ENCODE measurements around the gene POLR3GL. TPM values are rescaled to one million over a fixed set of nuclear protein-coding genes. Genes with fewer than 3 reads are reported as not detected.

POLR3GL gene
- total RNA-seq, 1 experiment from 2014 or later = 8.5 TPM

GRCh38 chr1:145990249-145990855 lies 25.9 kb downstream of the POLR3GL start:
- POLR2A ChIA-PET (ENCODE audit: low non-redundant PET) = no interaction called here
- no peak for TF ChIP-seq EZH2 (IDR thresholded peaks at IDR 0.05; ENCODE audit: borderline replicate concordance, low read depth, low read length, poor library complexity, severe bottlenecking)
- no peak for TF ChIP-seq CTCF (conservative IDR thresholded peaks at IDR 0.05; ENCODE audit: low read depth, low read length)
- no peak overlapping the region for H3K4me3 ChIP-seq (ENCODE audit: low read depth, low read length, poor library complexity, severe bottlenecking)
- intact Hi-C loops (cut with micrococcal nuclease; ENCODE audit: unreplicated experiment) = no loop called here
- H3K4me1 ChIP-seq (ENCODE audit: insufficient read depth, low read length, poor library complexity, severe bottlenecking) = peaks cover 29% of the 10 kb centered on the region
- no peak for DNase-seq (ENCODE audit: low spot score)
- peaks cover 40% of the 10 kb centered on the region for H3K36me3 ChIP-seq (ENCODE audit: insufficient read depth, low read length, poor library complexity, severe bottlenecking)
- no TSS peak for BruUV-seq (replicated peaks)
- CTCF ChIA-PET = no interaction called here
- no peaks in the 10 kb centered on the region for H3K9me3 ChIP-seq (ENCODE audit: low read depth, low read length, poor library complexity, severe bottlenecking)
- no peaks in the 10 kb centered on the region for H3K27me3 ChIP-seq (replicated peaks; ENCODE audit: insufficient read depth, low read depth, low read length, poor library complexity)
- no peak overlapping the region for H3K27ac ChIP-seq (ENCODE audit: low read depth, low read length, poor library complexity, severe bottlenecking)

GRCh38 chr1:145991735-145992412 lies 27.4 kb downstream of the POLR3GL start:
- BruUV-seq (replicated peaks) = no TSS peak
- ChIA-PET CTCF (interaction anchor here (0.6 kb wide), 1 partner anchor 145 kb away, joined by 3 read pairs; no protein-coding TSS in a partner anchor), POLR2A (ENCODE audit: low non-redundant PET) (no interaction called here)
- Histone ChIP-seq H3K9me3 (ENCODE audit: low read depth, low read length, poor library complexity, severe bottlenecking) (no peaks in the 10 kb centered on the region), H3K4me3 (ENCODE audit: low read depth, low read length, poor library complexity, severe bottlenecking) (peak overlapping the region; percentile 67), H3K4me1 (ENCODE audit: insufficient read depth, low read length, poor library complexity, severe bottlenecking) (peaks cover 21% of the 10 kb centered on the region), H3K27me3 (replicated peaks; ENCODE audit: insufficient read depth, low read depth, low read length, poor library complexity) (no peaks in the 10 kb centered on the region), H3K27ac (ENCODE audit: low read depth, low read length, poor library complexity, severe bottlenecking) (peak overlapping the region; percentile 47), H3K36me3 (ENCODE audit: insufficient read depth, low read length, poor library complexity, severe bottlenecking) (peaks cover 42% of the 10 kb centered on the region)
- intact Hi-C loops (cut with micrococcal nuclease; ENCODE audit: unreplicated experiment) = no loop called here
- TF ChIP-seq EZH2 (IDR thresholded peaks at IDR 0.05; ENCODE audit: borderline replicate concordance, low read depth, low read length, poor library complexity, severe bottlenecking) (no peak), CTCF (conservative IDR thresholded peaks at IDR 0.05; ENCODE audit: low read depth, low read length) (no peak)
- no peak for DNase-seq (ENCODE audit: low spot score)

- BruUV-seq (replicated peaks) = no TSS peak
- peak overlapping the region; percentile 67 for H3K4me3 ChIP-seq (ENCODE audit: low read depth, low read length, poor library complexity, severe bottlenecking)
- ChIA-PET POLR2A (ENCODE audit: low non-redundant PET) (no interaction called here), CTCF (no interaction called here)
- peak overlapping the region; percentile 3 for H3K27ac ChIP-seq (ENCODE audit: low read depth, low read length, poor library complexity, severe bottlenecking)
- TF ChIP-seq EZH2 (IDR thresholded peaks at IDR 0.05; ENCODE audit: borderline replicate concordance, low read depth, low read length, poor library complexity, severe bottlenecking) (no peak), CTCF (conservative IDR thresholded peaks at IDR 0.05; ENCODE audit: low read depth, low read length) (no peak)
- H3K9me3 ChIP-seq (ENCODE audit: low read depth, low read length, poor library complexity, severe bottlenecking) = no peaks in the 10 kb centered on the region
- intact Hi-C loops (cut with micrococcal nuclease; ENCODE audit: unreplicated experiment) = no loop called here
- H3K4me1 ChIP-seq (ENCODE audit: insufficient read depth, low read length, poor library complexity, severe bottlenecking) = peaks cover 27% of the 10 kb centered on the region
- H3K36me3 ChIP-seq (ENCODE audit: insufficient read depth, low read length, poor library complexity, severe bottlenecking) = peaks cover 42% of the 10 kb centered on the region
- DNase-seq (ENCODE audit: low spot score) = no peak
- H3K27me3 ChIP-seq (replicated peaks; ENCODE audit: insufficient read depth, low read depth, low read length, poor library complexity) = no peaks in the 10 kb centered on the region
Observed at GRCh38 chr1:145992502-145992936, 28.0 kb downstream of the POLR3GL start.

Measured in A673 (cell line).